ENCODE data around the gene NECAB2. TPM values are rescaled to one million over a fixed set of nuclear protein-coding genes. Genes with fewer than 3 reads are reported as not detected.

The NECAB2 gene
- total RNA-seq, 1 donor from 2014 or later = not detected

- no peak for TF ChIP-seq POLR2AphosphoS5 (IDR thresholded peaks at IDR 0.05; ENCODE audit: insufficient read depth in 1 of 2, low read depth in 1 of 2)
- no peak for TF ChIP-seq POLR2A (IDR thresholded peaks at IDR 0.05)
- TF ChIP-seq CTCF (IDR thresholded peaks at IDR 0.05) = no peak
- intact Hi-C loops (cut with DNase I) = no loop called here
- Histone ChIP-seq H3K9me3 (no peaks in the 10 kb centered on the region), H3K27ac (no peak overlapping the region), H3K36me3 (no peaks in the 10 kb centered on the region), H3K27me3 (no peaks in the 10 kb centered on the region), H3K4me1 (no peaks in the 10 kb centered on the region), H3K4me3 (no peak overlapping the region)
- DNase-seq (ENCODE audit: extremely low spot score in 2 of 2) = no peak
Observed at GRCh38 chr16:84042879-84043485, 74.9 kb downstream of the NECAB2 start.

DNA sequence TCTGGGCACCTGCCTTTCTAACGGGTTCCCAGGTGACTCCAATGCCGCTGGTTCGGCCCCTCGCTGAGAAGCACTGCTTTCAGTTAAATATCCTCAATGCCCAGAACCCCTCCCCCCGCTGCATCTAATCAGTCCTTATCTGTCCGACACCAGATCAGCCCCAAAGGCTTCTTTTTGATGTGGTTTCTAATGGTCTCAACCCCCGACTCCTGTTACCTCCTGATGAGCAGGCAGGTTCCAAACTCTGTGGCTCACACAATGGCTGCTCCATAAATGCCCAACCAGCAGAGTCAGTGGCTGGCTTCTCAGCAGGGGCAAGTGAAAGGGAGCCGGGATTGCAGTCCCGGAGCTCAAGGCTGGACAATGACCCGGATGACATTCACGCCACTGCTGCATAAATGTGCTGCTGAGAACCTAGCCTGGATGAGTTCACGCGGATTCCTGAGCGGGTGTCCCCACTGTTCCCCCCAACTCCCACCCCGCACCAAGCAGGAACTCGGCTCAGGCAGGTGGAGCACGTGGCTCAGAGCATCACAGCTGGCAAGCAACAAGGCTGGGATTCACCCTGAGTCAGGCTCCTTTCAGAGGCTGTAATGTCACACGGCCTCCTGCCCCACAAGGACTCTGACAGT lies 75.6 kb downstream of the NECAB2 start:
- no peaks in the 10 kb centered on the region for H3K4me1 ChIP-seq
- intact Hi-C loops (cut with DNase I) = no loop called here
- H3K27me3 ChIP-seq = no peaks in the 10 kb centered on the region
- TF ChIP-seq CTCF (IDR thresholded peaks at IDR 0.05) (no peak), POLR2A (IDR thresholded peaks at IDR 0.05) (no peak), POLR2AphosphoS5 (IDR thresholded peaks at IDR 0.05; ENCODE audit: insufficient read depth in 1 of 2, low read depth in 1 of 2) (no peak)
- no peak for DNase-seq (ENCODE audit: extremely low spot score in 2 of 2)
- H3K27ac ChIP-seq = no peak overlapping the region
- no peaks in the 10 kb centered on the region for H3K9me3 ChIP-seq
- no peak overlapping the region for H3K4me3 ChIP-seq
- H3K36me3 ChIP-seq = no peaks in the 10 kb centered on the region

DNA sequence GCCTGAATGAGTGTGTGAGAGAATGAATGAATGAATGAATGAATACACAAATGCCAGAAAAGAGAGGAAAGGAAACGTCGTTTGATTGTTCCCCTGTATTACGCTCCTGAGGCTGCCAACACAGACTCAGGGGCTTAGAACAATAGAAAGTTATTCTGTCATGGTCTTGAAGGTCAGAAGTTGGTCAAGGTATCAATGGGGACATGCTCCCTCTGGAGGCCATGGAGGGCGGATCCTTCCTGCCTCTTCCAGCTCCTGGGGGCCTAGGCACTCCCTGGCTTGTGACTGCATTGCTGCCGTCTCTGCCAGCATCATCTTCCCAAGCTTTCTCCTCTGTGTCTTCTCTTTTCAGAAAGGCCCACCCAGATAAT lies 76.1 kb downstream of the NECAB2 start:
- Histone ChIP-seq H3K27ac (no peak overlapping the region), H3K36me3 (no peaks in the 10 kb centered on the region), H3K4me3 (no peak overlapping the region), H3K9me3 (no peaks in the 10 kb centered on the region), H3K27me3 (no peaks in the 10 kb centered on the region), H3K4me1 (no peaks in the 10 kb centered on the region)
- no peak for DNase-seq (ENCODE audit: extremely low spot score in 2 of 2)
- intact Hi-C loops (cut with DNase I) = no loop called here
- TF ChIP-seq POLR2A (IDR thresholded peaks at IDR 0.05) = no peak
- TF ChIP-seq POLR2AphosphoS5 (IDR thresholded peaks at IDR 0.05; ENCODE audit: insufficient read depth in 1 of 2, low read depth in 1 of 2) = no peak
- TF ChIP-seq CTCF (IDR thresholded peaks at IDR 0.05) = no peak

DNA sequence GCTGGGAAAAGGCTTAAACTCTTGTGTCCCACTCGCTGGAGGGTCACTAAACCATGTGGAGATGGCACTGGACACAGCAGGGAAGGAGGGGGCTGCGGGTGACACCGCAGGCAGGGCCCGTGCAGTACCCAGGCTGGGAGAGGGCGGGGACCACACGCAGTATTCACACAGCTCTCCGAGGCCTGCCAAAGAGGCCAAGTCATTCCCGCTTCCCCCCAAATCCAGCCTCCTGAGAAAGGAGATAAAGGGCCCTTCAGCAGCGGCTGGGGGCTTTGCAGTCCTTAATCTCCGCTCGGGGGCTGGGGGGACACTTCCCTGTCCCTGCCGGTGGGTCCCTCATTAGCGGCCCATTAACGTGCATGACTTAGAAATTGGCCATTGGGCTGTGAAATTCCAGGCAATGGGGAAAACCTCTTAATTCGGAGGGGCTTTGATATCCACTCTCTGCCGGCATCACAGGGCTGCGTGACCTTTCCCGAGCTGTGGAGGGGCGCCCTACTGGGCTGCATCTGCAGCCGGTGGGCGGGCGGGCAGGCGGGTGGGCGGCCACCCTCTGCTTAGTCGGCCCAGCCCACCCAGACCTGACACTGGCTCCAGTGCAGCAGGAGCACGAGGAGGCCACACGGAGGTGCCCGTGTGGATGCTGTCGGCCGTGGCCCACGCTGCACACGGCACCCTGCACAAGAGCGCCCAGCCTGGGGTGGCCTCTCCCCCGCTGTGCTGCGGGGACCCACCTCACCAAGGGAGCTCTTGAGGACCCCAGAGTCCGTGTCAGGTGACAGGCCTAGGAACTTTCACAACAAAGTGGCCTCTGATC lies 77.2 kb downstream of the NECAB2 start:
- DNase-seq (ENCODE audit: extremely low spot score in 2 of 2) = no peak
- Histone ChIP-seq H3K9me3 (no peaks in the 10 kb centered on the region), H3K4me3 (no peak overlapping the region), H3K27ac (no peak overlapping the region), H3K27me3 (no peaks in the 10 kb centered on the region), H3K36me3 (peaks cover 0 to 6% of the 10 kb centered on the region in 2 donors), H3K4me1 (no peaks in the 10 kb centered on the region)
- no peak for TF ChIP-seq POLR2AphosphoS5 (IDR thresholded peaks at IDR 0.05; ENCODE audit: insufficient read depth in 1 of 2, low read depth in 1 of 2)
- intact Hi-C loops (cut with DNase I) = no loop called here

GRCh38 chr16:84045818-84046470 lies 77.9 kb downstream of the NECAB2 start:
- peaks cover 0 to 8% of the 10 kb centered on the region in 2 donors for H3K36me3 ChIP-seq
- no peaks in the 10 kb centered on the region for H3K27me3 ChIP-seq
- no peak for DNase-seq (ENCODE audit: extremely low spot score in 2 of 2)
- TF ChIP-seq POLR2AphosphoS5 (IDR thresholded peaks at IDR 0.05; ENCODE audit: insufficient read depth in 1 of 2, low read depth in 1 of 2) (no peak), POLR2A (IDR thresholded peaks at IDR 0.05) (no peak), CTCF (IDR thresholded peaks at IDR 0.05) (no peak)
- H3K4me1 ChIP-seq = no peaks in the 10 kb centered on the region
- intact Hi-C loops (cut with DNase I) = no loop called here
- H3K9me3 ChIP-seq = no peaks in the 10 kb centered on the region
- no peak overlapping the region for H3K27ac ChIP-seq
- H3K4me3 ChIP-seq = no peak overlapping the region

Measured in vagina (tissue), 2 donors.